HepG2 (cell line): ENCODE results near the gene CCN6. TPM values are rescaled to one million over a fixed set of nuclear protein-coding genes. Genes with fewer than 3 reads are reported as not detected.

Source experiments
- ATAC-seq: fragments of 200-7000 bp; cut with Tn5 transposase; 3 replicates; pipeline ENCODE4 v1.9.1; 2020; ENCODE audit warnings: mild to moderate bottlenecking, moderate library complexity
- BruUV-seq: library from RNA; stranded (reverse); fragments of 400-500 nt; replicated peaks from 2 replicates; lab custom pipeline; 2021; lab: Mats Ljungman, UMichigan
- CTCF ChIA-PET: fragments of 300-600 bp; formaldehyde crosslinking; extraction: SDS; loops from one replicate; lab custom pipeline; 2021; ENCODE audit warnings: low total read pairs, inconsistent platforms, low intra/inter-chr PET ratio; lab: Yijun Ruan, JAX
- POLR2A ChIA-PET: fragments of 350-600 bp; sonication (Branson Sonifier 250); formaldehyde crosslinking; loops from one replicate; lab custom pipeline; 2020; ENCODE audit warnings: antibody characterized with exemption, inconsistent platforms; lab: Yijun Ruan, JAX
- DNase-seq: peaks from one replicate; pipeline ENCODE4 v3.0.0-alpha.2; 2015; ENCODE audit warnings: low spot score
- FAIRE-seq: peaks from 3 replicates; lab custom pipeline; 2011; peaks lifted over from hg19 to GRCh38; lab: Jason Lieb, UNC
- H2AFZ ChIP-seq: one replicate; pipeline ENCODE4 v1.6.1; 2011; ENCODE audit warnings: low read length, inconsistent platforms
- H3K27ac ChIP-seq: fragments of 300-600 bp; 3 replicates; pipeline ENCODE4 v1.8.0; 2011; ENCODE audit warnings: mixed run types, mild to moderate bottlenecking, mixed read lengths, low read length, inconsistent platforms; ENCODE audit not compliant: insufficient read depth; ENCODE audit errors: extremely low read length
- H3K27me3 ChIP-seq, 2 experiments: fragments of 200-600 bp in 1 of 2; 2 replicates in 1 of 2; 3 replicates in 1 of 2; pipeline versions ENCODE4 v1.6.0 to v1.8.0; 2011; ENCODE audit warnings: low read length in 2 of 2, mild to moderate bottlenecking in 2 of 2, moderate library complexity in 2 of 2, inconsistent platforms in 1 of 2; ENCODE audit not compliant: insufficient read depth in 2 of 2, control insufficient read depth in 1 of 2
- H3K36me3 ChIP-seq, 2 experiments: fragments of 200-600 bp in 1 of 2; replicated peaks in 1 of 2; 2 replicates in 1 of 2; 3 replicates in 1 of 2; pipeline versions ENCODE4 v1.5.1 to v1.8.0; 2011; ENCODE audit warnings: low read length in 2 of 2, inconsistent platforms in 1 of 2; ENCODE audit not compliant: insufficient read depth in 2 of 2, control insufficient read depth in 1 of 2
- H3K4me1 ChIP-seq: 2 replicates; pipeline ENCODE4 v1.5.1; 2012; ENCODE audit warnings: low read length, inconsistent platforms; ENCODE audit not compliant: insufficient read depth
- H3K4me2 ChIP-seq: 2 replicates; pipeline ENCODE4 v1.6.0; 2011; ENCODE audit warnings: low read depth, low read length, inconsistent platforms
- H3K4me3 ChIP-seq, 3 experiments: fragments of 200-600 bp in 1 of 3; sonication (generic), shearing (Covaris generic) in 1 of 3; replicated peaks in 1 of 3; 2 replicates each; pipeline ENCODE4 v1.5.1; 2011 to 2016; ENCODE audit warnings: low read length in 3 of 3, inconsistent platforms in 2 of 3, low read depth in 2 of 3, mild to moderate bottlenecking in 2 of 3, control low read depth in 1 of 3, mixed read lengths in 1 of 3; ENCODE audit not compliant: insufficient read depth in 1 of 3
- H3K79me2 ChIP-seq: one replicate; pipeline ENCODE4 v1.6.1; 2011; ENCODE audit warnings: low read length, inconsistent platforms; ENCODE audit not compliant: insufficient read depth
- H3K9ac ChIP-seq: 2 replicates; pipeline ENCODE4 v1.6.0; 2011; ENCODE audit warnings: mild to moderate bottlenecking, low read depth, low read length, inconsistent platforms; ENCODE audit not compliant: insufficient read depth
- H3K9me3 ChIP-seq: 2 replicates; pipeline ENCODE4 v1.5.1; 2012; ENCODE audit warnings: mild to moderate bottlenecking, low read length
- H4K20me1 ChIP-seq: 2 replicates; pipeline ENCODE4 v1.6.0; 2011; ENCODE audit warnings: inconsistent platforms, mild to moderate bottlenecking, low read length, moderate library complexity; ENCODE audit not compliant: insufficient read depth
- ATF1 ChIP-seq: IDR thresholded peaks from 2 replicates; pipeline ENCODE4 v1.6.1; 2016; ENCODE audit warnings: mild to moderate bottlenecking, control low read depth
- CHCHD3 ChIP-seq: sonication (generic); formaldehyde crosslinking; IDR thresholded peaks from 2 replicates; pipeline ENCODE4 v1.8.0; 2022; ENCODE audit warnings: mild to moderate bottlenecking, missing genetic modification reagents, moderate library complexity
- FOXP1 ChIP-seq, 2 experiments: fragments of 450-650 bp in 1 of 2; IDR thresholded peaks; 2 replicates each; pipeline ENCODE4 v1.6.1; 2017 to 2018; ENCODE audit warnings: antibody characterized with exemption in 1 of 2
- HNF4A ChIP-seq: sonication (generic); formaldehyde crosslinking; IDR thresholded peaks from 2 replicates; pipeline ENCODE4 v1.4.0; 2020; ENCODE audit warnings: missing genetic modification reagents
- SAP130 ChIP-seq: IDR thresholded peaks from 2 replicates; pipeline ENCODE4 v1.6.1; 2016; ENCODE audit warnings: low read depth
- SIX1 ChIP-seq: sonication (generic); formaldehyde crosslinking; IDR thresholded peaks from 2 replicates; pipeline ENCODE4 v1.4.0; 2020; ENCODE audit warnings: missing genetic modification reagents, borderline replicate concordance
- SRF ChIP-seq: IDR thresholded peaks from 2 replicates; pipeline ENCODE4 v1.6.1; 2011; ENCODE audit warnings: mild to moderate bottlenecking, low read depth, low read length, moderate library complexity
- ZMYM3 ChIP-seq: sonication (generic); formaldehyde crosslinking; IDR thresholded peaks from 2 replicates; pipeline ENCODE4 v1.5.1; 2020; ENCODE audit warnings: mild to moderate bottlenecking, missing genetic modification reagents
- ZNF230 ChIP-seq: sonication (generic); formaldehyde crosslinking; IDR thresholded peaks from 2 replicates; pipeline ENCODE4 v1.4.0; 2020; ENCODE audit warnings: mild to moderate bottlenecking, missing genetic modification reagents
- WGBS: methylation state at CpG from one replicate; pipeline ENCODE4 v1.1.6; 2017; ENCODE audit warnings: low lambda C conversion rate; 5-methylcytosine and 5-hydroxymethylcytosine counted together
- in situ Hi-C: cut with HindIII; loops from 2 replicates; pipeline ENCODE4 v1.10.0; 2017; ENCODE audit warnings: low pct_unique_long_range_greater_than_20kb; ENCODE audit not compliant: extremely low pct_ligation_motif_present
- intact Hi-C: fragments of 100-400 bp; cut with micrococcal nuclease; formaldehyde crosslinking; loops from one replicate; pipeline ENCODE4 v1.10.0; 2022; ENCODE audit not compliant: unreplicated experiment
- polyA plus RNA-seq, 8 experiments: library from polyadenylated mRNA; depleted of rRNA in 3 of 8; stranded (reverse) in 7 of 8; unstranded in 1 of 8; fragments of >200 nt; fragmentation: Illumina TruSeq in 4 of 8; extraction: Trizol in 4 of 8; gene quantifications; 2 replicates each; pipeline versions ENCODE4 v1.2.1 to v1.2.3, GENCODE V29; 2011 to 2016; ENCODE audit warnings: low read depth in 4 of 8, missing spikeins in 1 of 8, mixed read lengths in 1 of 8; ENCODE audit not compliant: insufficient read depth in 1 of 8
- total RNA-seq, 5 experiments: library from RNA; depleted of rRNA; stranded (reverse); fragments of >200 nt; fragmentation: Illumina TruSeq; extraction: Trizol; gene quantifications; 2 replicates each; pipeline ENCODE4 v1.2.3, GENCODE V29; 2016; ENCODE audit warnings: low read depth in 1 of 5
- TF ChIP-seq, protein P1 (sequence below), 2 experiments: IDR thresholded peaks; 2 replicates each; pipeline ENCODE4 v1.6.1; 2011 to 2012; ENCODE audit warnings: low read length in 2 of 2, borderline replicate concordance in 1 of 2, low read depth in 1 of 2, mild to moderate bottlenecking in 1 of 2, moderate library complexity in 1 of 2
- TF ChIP-seq, protein P2 (sequence below): IDR thresholded peaks from 2 replicates; pipeline ENCODE4 v1.4.0; 2020; ENCODE audit warnings: mild to moderate bottlenecking, missing genetic modification reagents
- TF ChIP-seq, protein P3 (sequence below): sonication (generic); formaldehyde crosslinking; conservative IDR thresholded peaks from 2 replicates; pipeline ENCODE4 v1.4.0; 2020; ENCODE audit warnings: mild to moderate bottlenecking, missing genetic modification reagents, moderate library complexity

The CCN6 gene
- total and polyA plus RNA-seq, 2 of the 13 experiments (the other 11 are each of a cell fraction or from before 2014, with no cell fraction given), result not detected

DNA sequence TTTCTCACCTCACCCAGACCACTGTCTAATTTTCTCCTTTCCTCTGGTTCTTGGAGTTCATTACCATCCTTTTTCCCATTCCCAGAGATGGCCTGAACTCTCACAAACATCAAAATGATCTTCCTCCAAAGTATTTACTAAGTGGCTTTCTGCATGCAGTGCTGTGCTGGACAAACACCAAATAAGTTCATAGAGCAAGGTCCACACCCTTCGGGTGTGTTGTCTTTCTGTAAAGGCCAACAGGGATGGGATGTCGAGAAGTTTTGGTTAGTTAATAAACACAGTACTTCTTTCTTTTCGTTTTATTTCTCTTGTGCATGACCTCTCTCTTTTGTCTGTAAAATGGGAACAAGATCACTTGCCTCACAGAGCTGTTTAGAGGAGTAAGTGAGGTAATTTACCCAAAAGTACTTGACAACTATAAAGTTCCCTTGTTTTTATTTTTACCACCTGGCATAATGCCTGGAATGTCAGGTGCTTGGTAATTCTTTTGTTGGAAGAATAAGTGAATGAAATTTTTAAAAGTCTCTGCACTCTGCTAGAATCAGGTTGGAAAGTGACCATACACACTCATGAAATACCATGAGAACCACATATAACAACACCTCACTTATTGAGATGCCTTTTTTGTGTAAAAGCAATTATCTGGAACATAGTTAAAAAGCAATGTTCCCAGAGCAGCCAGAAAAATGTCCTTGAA lies 22.8 kb upstream of the CCN6 start:
- Histone ChIP-seq H3K4me1 (peaks cover 46% of the 10 kb centered on the region), H3K4me2 (peak overlapping the region; percentile 26; the same call in 1 of the 2 replicates), H3K27ac (no peak overlapping the region), H4K20me1 (no peaks in the 10 kb centered on the region), H3K9me3 (no peaks in the 10 kb centered on the region), H3K27me3 (peaks cover 0 to 7% of the 10 kb centered on the region in 2 experiments; a peak in 3 of 5 replicates), H3K36me3 (no peaks in the 10 kb centered on the region)
- POLR2A ChIA-PET, result no interaction called here
- FAIRE-seq, result no peak
- DNase-seq, result no peak
- intact Hi-C loops, result no loop called here
- peak; percentile 42 for ATAC-seq
- CTCF ChIA-PET, result no interaction called here
- TF ChIP-seq HNF4A (CRISPR knock-in tag), result peak; percentile 53
- TF ChIP-seq, protein P1, sequence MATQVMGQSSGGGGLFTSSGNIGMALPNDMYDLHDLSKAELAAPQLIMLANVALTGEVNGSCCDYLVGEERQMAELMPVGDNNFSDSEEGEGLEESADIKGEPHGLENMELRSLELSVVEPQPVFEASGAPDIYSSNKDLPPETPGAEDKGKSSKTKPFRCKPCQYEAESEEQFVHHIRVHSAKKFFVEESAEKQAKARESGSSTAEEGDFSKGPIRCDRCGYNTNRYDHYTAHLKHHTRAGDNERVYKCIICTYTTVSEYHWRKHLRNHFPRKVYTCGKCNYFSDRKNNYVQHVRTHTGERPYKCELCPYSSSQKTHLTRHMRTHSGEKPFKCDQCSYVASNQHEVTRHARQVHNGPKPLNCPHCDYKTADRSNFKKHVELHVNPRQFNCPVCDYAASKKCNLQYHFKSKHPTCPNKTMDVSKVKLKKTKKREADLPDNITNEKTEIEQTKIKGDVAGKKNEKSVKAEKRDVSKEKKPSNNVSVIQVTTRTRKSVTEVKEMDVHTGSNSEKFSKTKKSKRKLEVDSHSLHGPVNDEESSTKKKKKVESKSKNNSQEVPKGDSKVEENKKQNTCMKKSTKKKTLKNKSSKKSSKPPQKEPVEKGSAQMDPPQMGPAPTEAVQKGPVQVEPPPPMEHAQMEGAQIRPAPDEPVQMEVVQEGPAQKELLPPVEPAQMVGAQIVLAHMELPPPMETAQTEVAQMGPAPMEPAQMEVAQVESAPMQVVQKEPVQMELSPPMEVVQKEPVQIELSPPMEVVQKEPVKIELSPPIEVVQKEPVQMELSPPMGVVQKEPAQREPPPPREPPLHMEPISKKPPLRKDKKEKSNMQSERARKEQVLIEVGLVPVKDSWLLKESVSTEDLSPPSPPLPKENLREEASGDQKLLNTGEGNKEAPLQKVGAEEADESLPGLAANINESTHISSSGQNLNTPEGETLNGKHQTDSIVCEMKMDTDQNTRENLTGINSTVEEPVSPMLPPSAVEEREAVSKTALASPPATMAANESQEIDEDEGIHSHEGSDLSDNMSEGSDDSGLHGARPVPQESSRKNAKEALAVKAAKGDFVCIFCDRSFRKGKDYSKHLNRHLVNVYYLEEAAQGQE (IDR thresholded peaks at IDR 0.05; ENCODE audit: borderline replicate concordance in 1 of 2, low read depth in 1 of 2, low read length in 2 of 2), result 0 out of 4 replicates have a peak, but pooled peaks of 1 of the 2 experiments have one; percentile 16
- no peak for TF ChIP-seq SAP130 (CRISPR knock-in tag)
- TF ChIP-seq ZNF230, result no peak
- TF ChIP-seq ATF1, result 0 out of 2 replicates have a peak, but pooled peaks have one; percentile 15
- no peak for TF ChIP-seq CHCHD3 (CRISPR knock-in tag)
- 0 out of 2 replicates have a peak, but pooled peaks have one; percentile 39 for TF ChIP-seq ZMYM3
- TF ChIP-seq, protein P2, sequence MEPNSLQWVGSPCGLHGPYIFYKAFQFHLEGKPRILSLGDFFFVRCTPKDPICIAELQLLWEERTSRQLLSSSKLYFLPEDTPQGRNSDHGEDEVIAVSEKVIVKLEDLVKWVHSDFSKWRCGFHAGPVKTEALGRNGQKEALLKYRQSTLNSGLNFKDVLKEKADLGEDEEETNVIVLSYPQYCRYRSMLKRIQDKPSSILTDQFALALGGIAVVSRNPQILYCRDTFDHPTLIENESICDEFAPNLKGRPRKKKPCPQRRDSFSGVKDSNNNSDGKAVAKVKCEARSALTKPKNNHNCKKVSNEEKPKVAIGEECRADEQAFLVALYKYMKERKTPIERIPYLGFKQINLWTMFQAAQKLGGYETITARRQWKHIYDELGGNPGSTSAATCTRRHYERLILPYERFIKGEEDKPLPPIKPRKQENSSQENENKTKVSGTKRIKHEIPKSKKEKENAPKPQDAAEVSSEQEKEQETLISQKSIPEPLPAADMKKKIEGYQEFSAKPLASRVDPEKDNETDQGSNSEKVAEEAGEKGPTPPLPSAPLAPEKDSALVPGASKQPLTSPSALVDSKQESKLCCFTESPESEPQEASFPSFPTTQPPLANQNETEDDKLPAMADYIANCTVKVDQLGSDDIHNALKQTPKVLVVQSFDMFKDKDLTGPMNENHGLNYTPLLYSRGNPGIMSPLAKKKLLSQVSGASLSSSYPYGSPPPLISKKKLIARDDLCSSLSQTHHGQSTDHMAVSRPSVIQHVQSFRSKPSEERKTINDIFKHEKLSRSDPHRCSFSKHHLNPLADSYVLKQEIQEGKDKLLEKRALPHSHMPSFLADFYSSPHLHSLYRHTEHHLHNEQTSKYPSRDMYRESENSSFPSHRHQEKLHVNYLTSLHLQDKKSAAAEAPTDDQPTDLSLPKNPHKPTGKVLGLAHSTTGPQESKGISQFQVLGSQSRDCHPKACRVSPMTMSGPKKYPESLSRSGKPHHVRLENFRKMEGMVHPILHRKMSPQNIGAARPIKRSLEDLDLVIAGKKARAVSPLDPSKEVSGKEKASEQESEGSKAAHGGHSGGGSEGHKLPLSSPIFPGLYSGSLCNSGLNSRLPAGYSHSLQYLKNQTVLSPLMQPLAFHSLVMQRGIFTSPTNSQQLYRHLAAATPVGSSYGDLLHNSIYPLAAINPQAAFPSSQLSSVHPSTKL (CRISPR knock-in tag), result peak; percentile 28
- TF ChIP-seq, protein P3, sequence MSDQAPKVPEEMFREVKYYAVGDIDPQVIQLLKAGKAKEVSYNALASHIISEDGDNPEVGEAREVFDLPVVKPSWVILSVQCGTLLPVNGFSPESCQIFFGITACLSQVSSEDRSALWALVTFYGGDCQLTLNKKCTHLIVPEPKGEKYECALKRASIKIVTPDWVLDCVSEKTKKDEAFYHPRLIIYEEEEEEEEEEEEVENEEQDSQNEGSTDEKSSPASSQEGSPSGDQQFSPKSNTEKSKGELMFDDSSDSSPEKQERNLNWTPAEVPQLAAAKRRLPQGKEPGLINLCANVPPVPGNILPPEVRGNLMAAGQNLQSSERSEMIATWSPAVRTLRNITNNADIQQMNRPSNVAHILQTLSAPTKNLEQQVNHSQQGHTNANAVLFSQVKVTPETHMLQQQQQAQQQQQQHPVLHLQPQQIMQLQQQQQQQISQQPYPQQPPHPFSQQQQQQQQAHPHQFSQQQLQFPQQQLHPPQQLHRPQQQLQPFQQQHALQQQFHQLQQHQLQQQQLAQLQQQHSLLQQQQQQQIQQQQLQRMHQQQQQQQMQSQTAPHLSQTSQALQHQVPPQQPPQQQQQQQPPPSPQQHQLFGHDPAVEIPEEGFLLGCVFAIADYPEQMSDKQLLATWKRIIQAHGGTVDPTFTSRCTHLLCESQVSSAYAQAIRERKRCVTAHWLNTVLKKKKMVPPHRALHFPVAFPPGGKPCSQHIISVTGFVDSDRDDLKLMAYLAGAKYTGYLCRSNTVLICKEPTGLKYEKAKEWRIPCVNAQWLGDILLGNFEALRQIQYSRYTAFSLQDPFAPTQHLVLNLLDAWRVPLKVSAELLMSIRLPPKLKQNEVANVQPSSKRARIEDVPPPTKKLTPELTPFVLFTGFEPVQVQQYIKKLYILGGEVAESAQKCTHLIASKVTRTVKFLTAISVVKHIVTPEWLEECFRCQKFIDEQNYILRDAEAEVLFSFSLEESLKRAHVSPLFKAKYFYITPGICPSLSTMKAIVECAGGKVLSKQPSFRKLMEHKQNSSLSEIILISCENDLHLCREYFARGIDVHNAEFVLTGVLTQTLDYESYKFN (CRISPR knock-in tag), result peak; percentile 58
- TF ChIP-seq SRF, result 0 out of 2 replicates have a peak, but pooled peaks have one; percentile 35
- TF ChIP-seq FOXP1 (IDR thresholded peaks at IDR 0.05), result no peak
- TF ChIP-seq FOXP1 (CRISPR knock-in tag; IDR thresholded peaks at IDR 0.05), result peak; percentile 33; the same call in 1 of the 2 replicates
- TF ChIP-seq SIX1 (CRISPR knock-in tag), result no peak
- TF ChIP-seq, all 625 proteins: peak for 8
- BruUV-seq, result no TSS peak
- Histone ChIP-seq H3K9ac (no peak overlapping the region), H3K79me2 (no peaks in the 10 kb centered on the region), H2AFZ (no peak overlapping the region), H3K4me3 (no peak overlapping the region)
- WGBS, result 0% methylated on average over 3 of the region's 3 CpGs
- in situ Hi-C loops, result no loop called here
